CD14-positive monocyte (primary cell): ENCODE results near the gene THEM4. TPM values are rescaled to one million over a fixed set of nuclear protein-coding genes. Genes with fewer than 3 reads are reported as not detected.

Experiments
- DNase-seq, 3 donors: peaks; one replicate each; pipeline ENCODE4 v3.0.0-alpha.2; 2011 to 2022
- H2AFZ ChIP-seq: 2 replicates; pipeline ENCODE4 v1.6.0; 2012; ENCODE audit warnings: mild to moderate bottlenecking, low read depth, low read length, inconsistent platforms; ENCODE audit not compliant: insufficient read depth, poor library complexity, severe bottlenecking
- H3K27ac ChIP-seq, 2 donors: 1 replicate in 1 of 2; 2 replicates in 1 of 2; pipeline ENCODE4 v1.5.1; 2012 to 2013; ENCODE audit warnings: low read length in 2 of 2, control low read depth in 1 of 2, inconsistent platforms in 1 of 2, low read depth in 1 of 2, mild to moderate bottlenecking in 1 of 2
- H3K27me3 ChIP-seq, 2 donors: one replicate each; pipeline versions ENCODE4 v1.6.0 to v1.6.1; 2011 to 2013; ENCODE audit warnings: low read length in 2 of 2; ENCODE audit not compliant: control insufficient read depth in 2 of 2, insufficient read depth in 2 of 2
- H3K36me3 ChIP-seq, 2 donors: replicated peaks in 1 of 2; 1 replicate in 1 of 2; 2 replicates in 1 of 2; pipeline versions ENCODE4 v1.5.1 to v1.6.1; 2012 to 2013; ENCODE audit warnings: low read length in 2 of 2, control low read depth in 1 of 2, inconsistent platforms in 1 of 2, mild to moderate bottlenecking in 1 of 2; ENCODE audit not compliant: insufficient read depth in 2 of 2, control insufficient read depth in 1 of 2
- H3K4me1 ChIP-seq, 2 donors: 1 replicate in 1 of 2; 2 replicates in 1 of 2; pipeline versions ENCODE4 v1.5.1 to v1.6.1; 2012 to 2013; ENCODE audit warnings: low read length in 2 of 2, control low read depth in 1 of 2, inconsistent platforms in 1 of 2, mild to moderate bottlenecking in 1 of 2, moderate library complexity in 1 of 2; ENCODE audit not compliant: insufficient read depth in 2 of 2, control insufficient read depth in 1 of 2
- H3K4me2 ChIP-seq: replicated peaks from 2 replicates; pipeline ENCODE3; 2012; ENCODE audit warnings: low read length, moderate library complexity, mild to moderate bottlenecking; ENCODE audit not compliant: poor library complexity, severe bottlenecking; ENCODE audit errors: extremely low read depth
- H3K4me3 ChIP-seq, 3 experiments: fragments of 200-600 bp in 1 of 3; sonication (generic) in 1 of 3; replicated peaks in 1 of 3; 1 replicate in 2 of 3; 2 replicates in 1 of 3; pipeline ENCODE4 v1.5.1; 2011 to 2013; ENCODE audit warnings: low read length in 3 of 3, mild to moderate bottlenecking in 3 of 3, control low read depth in 2 of 3, low read depth in 2 of 3, inconsistent platforms in 1 of 3, moderate library complexity in 1 of 3
- H3K79me2 ChIP-seq: 2 replicates; pipeline ENCODE4 v1.6.0; 2012; ENCODE audit warnings: mild to moderate bottlenecking, control low read depth, inconsistent platforms, low read length, moderate library complexity; ENCODE audit not compliant: insufficient read depth
- H3K9ac ChIP-seq: 2 replicates; pipeline ENCODE4 v1.6.0; 2017; ENCODE audit warnings: low read length, mild to moderate bottlenecking; ENCODE audit not compliant: insufficient read depth, poor library complexity, severe bottlenecking
- H3K9me3 ChIP-seq, 2 donors: replicated peaks in 1 of 2; 1 replicate in 1 of 2; 2 replicates in 1 of 2; pipeline versions ENCODE4 v1.5.1 to v1.6.1; 2012 to 2013; ENCODE audit warnings: low read length in 2 of 2, control low read depth in 1 of 2; ENCODE audit not compliant: control insufficient read depth in 1 of 2, insufficient read depth in 1 of 2
- H4K20me1 ChIP-seq: 2 replicates; pipeline ENCODE4 v1.6.0; 2012; ENCODE audit warnings: mild to moderate bottlenecking, low read length, control low read depth, moderate library complexity; ENCODE audit not compliant: insufficient read depth
- H3K27ac Mint-ChIP-seq, 7 donors: one replicate each; pipeline ENCODE4 v1.8.0; 2020; ENCODE audit warnings: mild to moderate bottlenecking in 7 of 7, mixed read lengths in 7 of 7, moderate library complexity in 6 of 7, inconsistent platforms in 2 of 7
- H3K27me3 Mint-ChIP-seq, 3 donors: one replicate each; pipeline ENCODE4 v1.8.0; 2021 to 2022; ENCODE audit warnings: low read depth in 3 of 3, mild to moderate bottlenecking in 3 of 3, mixed read lengths in 3 of 3, moderate library complexity in 3 of 3, inconsistent platforms in 1 of 3
- H3K36me3 Mint-ChIP-seq, 2 donors: one replicate each; pipeline ENCODE4 v1.8.0; 2020; ENCODE audit warnings: mixed read lengths in 2 of 2, inconsistent platforms in 1 of 2, mild to moderate bottlenecking in 1 of 2
- H3K4me1 Mint-ChIP-seq: one replicate; pipeline ENCODE4 v1.8.0; 2020; ENCODE audit warnings: mild to moderate bottlenecking, mixed read lengths
- H3K4me3 Mint-ChIP-seq, 2 donors: one replicate each; pipeline ENCODE4 v1.8.0; 2020; ENCODE audit warnings: mild to moderate bottlenecking in 2 of 2, mixed read lengths in 2 of 2, moderate library complexity in 1 of 2
- H3K9me3 Mint-ChIP-seq, 7 donors: one replicate each; pipeline ENCODE4 v1.8.0; 2020 to 2022; ENCODE audit warnings: mixed read lengths in 7 of 7, mild to moderate bottlenecking in 6 of 7, moderate library complexity in 6 of 7, inconsistent platforms in 2 of 7
- CTCF ChIP-seq: fragments of 200-600 bp; IDR thresholded peaks from one replicate; pipeline ENCODE4 v1.8.0; 2022; ENCODE audit warnings: antibody characterized with exemption, mild to moderate bottlenecking
- WGBS: methylation state at CpG from one replicate; pipeline ENCODE4 v1.1.5; 2013; ENCODE audit warnings: missing lambda C conversion rate; ENCODE audit not compliant: insufficient coverage; 5-methylcytosine and 5-hydroxymethylcytosine counted together
- intact Hi-C, 2 donors: fragments of 100-400 bp; cut with micrococcal nuclease; formaldehyde crosslinking; loops; one replicate each; pipeline versions ENCODE4 v1.15.0 to v1.15.1; 2023
- polyA plus RNA-seq, 3 donors: library from polyadenylated mRNA; depleted of rRNA in 1 of 3; unstranded in 2 of 3; stranded (reverse) in 1 of 3; fragments of 300-500 nt in 2 of 3; fragments of >200 nt in 1 of 3; fragmentation: Illumina TruSeq in 2 of 3; gene quantifications; 1 replicate in 2 of 3; 2 replicates in 1 of 3; pipeline ENCODE4 v1.2.3, GENCODE V29; 2012 to 2021

THEM4 gene
- polyA plus RNA-seq, 3 donors: 3.7 to 6.0 (median 4.6) TPM

- Histone ChIP-seq H3K9ac (no peak overlapping the region), H3K4me3 (no peak overlapping the region), H3K36me3 (no peaks in the 10 kb centered on the region), H3K4me2 (no peak overlapping the region), H3K9me3 (peaks cover 2 to 4% of the 10 kb centered on the region in 2 donors), H4K20me1 (no peaks in the 10 kb centered on the region), H3K27me3 (no peaks in the 10 kb centered on the region), H3K4me1 (peaks cover 19 to 25% of the 10 kb centered on the region in 2 donors), H3K27ac (no peak overlapping the region), H3K79me2 (peaks cover 4% of the 10 kb centered on the region), H2AFZ (no peak overlapping the region)
- intact Hi-C loops: no loop called here
- no CpG with 5 or more reads among the region's 1 CpG for WGBS
- Mint-ChIP-seq H3K27ac (no peak overlapping the region), H3K4me3 (no peak overlapping the region), H3K4me1 (peaks cover 22% of the 10 kb centered on the region), H3K9me3 (peaks cover 3 to 8% (median 6%) of the 10 kb centered on the region in 7 donors), H3K36me3 (no peaks in the 10 kb centered on the region), H3K27me3 (peaks cover 0 to 2% (median 0%) of the 10 kb centered on the region in 3 donors)
- TF ChIP-seq CTCF: no peak
- DNase-seq: no peak
These were observed 3.7 kb upstream of the THEM4 start for GRCh38 chr1:151912973-151913372.

- Histone ChIP-seq H3K9me3 (peaks cover 12 to 28% of the 10 kb centered on the region in 2 donors), H3K36me3 (no peaks in the 10 kb centered on the region), H3K4me2 (no peak overlapping the region), H3K4me3 (peak overlapping the region in 1 of 3 experiments; percentile 87), H3K27me3 (no peaks in the 10 kb centered on the region), H2AFZ (no peak overlapping the region), H3K27ac (no peak overlapping the region), H4K20me1 (no peaks in the 10 kb centered on the region), H3K4me1 (peaks cover 15 to 25% of the 10 kb centered on the region in 2 donors), H3K9ac (no peak overlapping the region), H3K79me2 (peaks cover 11% of the 10 kb centered on the region)
- Mint-ChIP-seq H3K9me3 (peaks cover 21 to 32% (median 29%) of the 10 kb centered on the region in 7 donors), H3K4me3 (peak overlapping the region in 1 of 2 donors; percentile 16), H3K4me1 (peaks cover 19% of the 10 kb centered on the region), H3K36me3 (peaks cover 12 to 18% of the 10 kb centered on the region in 2 donors), H3K27ac (no peak overlapping the region), H3K27me3 (no peaks in the 10 kb centered on the region)
- WGBS: 81% methylated on average over 7 of the region's 10 CpGs
- DNase-seq: no peak
- intact Hi-C loops: no loop called here
- no peak for TF ChIP-seq CTCF
These were observed 1.1 kb downstream of the THEM4 start for GRCh38 chr1:151908228-151908691.
